Kidney epithelial cell (primary cell): ENCODE measurements around the gene PHF13. TPM values are rescaled to one million over a fixed set of nuclear protein-coding genes. Genes with fewer than 3 reads are reported as not detected.

ENCODE experiments used
- DNase-seq: peaks from one replicate; pipeline ENCODE4 v3.0.0-alpha.2; 2010; ENCODE audit warnings: low read depth
- H3K27me3 ChIP-seq: 2 replicates; pipeline ENCODE4 v1.6.0; 2011; ENCODE audit warnings: low read length; ENCODE audit not compliant: control insufficient read depth, insufficient read depth
- H3K36me3 ChIP-seq: 2 replicates; pipeline ENCODE4 v1.5.1; 2011; ENCODE audit warnings: low read length; ENCODE audit not compliant: control insufficient read depth, insufficient read depth
- H3K4me3 ChIP-seq: 2 replicates; pipeline ENCODE4 v1.5.1; 2011; ENCODE audit warnings: low read depth, mild to moderate bottlenecking, control low read depth, low read length
- CTCF ChIP-seq: IDR thresholded peaks from 2 replicates; pipeline ENCODE4 v1.5.1; 2011; ENCODE audit warnings: mild to moderate bottlenecking, moderate library complexity, low read length, control low read depth, inconsistent platforms; ENCODE audit not compliant: insufficient read depth, poor library complexity, severe bottlenecking
- total RNA-seq: library from RNA; depleted of rRNA; stranded (reverse); fragments of >200 nt; gene quantifications from 2 replicates; pipeline ENCODE4 v1.2.3, GENCODE V29; 2015

PHF13 gene
- total RNA-seq, 1 donor from 2014 or later: 8.8 TPM

- H3K36me3 ChIP-seq: peaks cover 1% of the 10 kb centered on the region
- peak overlapping the region; percentile 69 for H3K4me3 ChIP-seq
- DNase-seq: no peak
- TF ChIP-seq CTCF: no peak
- no peaks in the 10 kb centered on the region for H3K27me3 ChIP-seq
These were observed 11.4 kb upstream of the PHF13 start for GRCh38 chr1:6601923-6602668.

DNA sequence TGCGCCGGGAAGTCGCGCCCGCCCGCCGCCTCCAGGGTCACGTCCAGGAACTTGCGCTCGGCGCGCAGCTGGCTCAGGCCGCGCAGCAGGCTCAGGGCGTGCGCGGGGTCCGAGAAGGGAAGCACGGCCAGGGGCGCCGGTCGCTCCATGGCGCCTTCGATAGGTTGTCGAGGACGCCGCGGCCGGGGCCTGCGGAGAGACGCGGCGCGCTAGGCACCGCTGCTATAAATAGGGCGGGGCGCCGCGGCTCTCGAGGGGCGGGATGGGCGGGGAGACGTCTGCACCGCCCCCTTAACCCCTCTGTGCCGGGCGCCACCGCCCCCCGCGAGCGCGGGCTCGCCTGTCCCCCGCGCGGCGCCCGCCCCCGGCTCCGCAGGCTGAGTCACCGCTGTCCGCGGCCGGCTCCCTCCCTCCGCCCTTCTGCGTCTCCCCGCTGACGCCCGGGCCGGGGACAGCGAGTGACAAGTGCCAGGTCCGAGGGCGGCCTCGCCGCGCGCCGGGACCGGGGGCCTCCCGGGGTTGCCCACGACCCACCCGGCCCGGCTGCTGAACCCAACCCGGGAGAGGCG, 10.8 kb upstream of the PHF13 start, which contains the start of gene KLHL21:
KLHL21 (minus strand) TSS at position 201 of the 569 bp plus-strand sequence; CDS start at position 149, 52 bp downstream.
- Histone ChIP-seq H3K27me3 (no peaks in the 10 kb centered on the region), H3K4me3 (peak within 1 kb of the TSS; percentile 69), H3K36me3 (peaks cover 1% of the 10 kb centered on the region)
- no peak for DNase-seq
- TF ChIP-seq CTCF: no peak

GRCh38 chr1:6603238-6603914, 10.2 kb upstream of the PHF13 start:
- TF ChIP-seq CTCF: no peak
- H3K27me3 ChIP-seq: no peaks in the 10 kb centered on the region
- peak overlapping the region; percentile 49 for H3K4me3 ChIP-seq
- DNase-seq: no peak
- H3K36me3 ChIP-seq: peaks cover 1% of the 10 kb centered on the region

DNA sequence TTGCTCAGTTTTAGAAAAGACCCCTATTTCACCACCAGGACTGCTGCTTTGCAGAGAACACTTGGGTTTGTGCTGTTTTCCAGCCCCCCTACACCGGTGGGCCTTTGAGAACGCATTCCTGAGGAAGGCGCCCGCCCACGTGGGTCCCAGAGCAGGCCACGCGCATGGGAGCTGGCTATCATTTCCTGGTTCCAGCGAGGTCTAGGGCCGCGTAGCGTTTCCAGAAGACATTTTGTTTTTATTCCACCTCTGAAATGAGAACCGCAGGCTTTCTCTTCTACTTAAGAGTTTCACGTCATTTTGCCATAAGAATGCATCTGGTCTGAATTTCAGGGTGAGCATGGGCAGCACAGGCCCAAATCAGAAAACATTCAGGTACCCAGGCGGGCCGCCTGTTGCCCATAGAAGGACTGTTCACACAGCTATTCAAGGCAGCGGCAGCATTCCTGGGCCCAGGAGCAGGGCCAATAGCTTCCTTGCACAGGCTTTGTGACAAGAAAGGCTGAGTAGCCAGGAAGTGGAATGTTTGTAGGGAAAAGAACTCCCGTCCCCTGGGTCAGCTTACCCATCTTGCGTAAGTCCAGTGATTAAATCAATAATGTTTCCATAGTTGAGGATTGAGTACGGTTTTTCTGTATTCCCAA, 9.5 kb upstream of the PHF13 start:
- Histone ChIP-seq H3K4me3 (no peak overlapping the region), H3K27me3 (no peaks in the 10 kb centered on the region), H3K36me3 (no peaks in the 10 kb centered on the region)
- DNase-seq: no peak
- TF ChIP-seq CTCF: no peak

DNA sequence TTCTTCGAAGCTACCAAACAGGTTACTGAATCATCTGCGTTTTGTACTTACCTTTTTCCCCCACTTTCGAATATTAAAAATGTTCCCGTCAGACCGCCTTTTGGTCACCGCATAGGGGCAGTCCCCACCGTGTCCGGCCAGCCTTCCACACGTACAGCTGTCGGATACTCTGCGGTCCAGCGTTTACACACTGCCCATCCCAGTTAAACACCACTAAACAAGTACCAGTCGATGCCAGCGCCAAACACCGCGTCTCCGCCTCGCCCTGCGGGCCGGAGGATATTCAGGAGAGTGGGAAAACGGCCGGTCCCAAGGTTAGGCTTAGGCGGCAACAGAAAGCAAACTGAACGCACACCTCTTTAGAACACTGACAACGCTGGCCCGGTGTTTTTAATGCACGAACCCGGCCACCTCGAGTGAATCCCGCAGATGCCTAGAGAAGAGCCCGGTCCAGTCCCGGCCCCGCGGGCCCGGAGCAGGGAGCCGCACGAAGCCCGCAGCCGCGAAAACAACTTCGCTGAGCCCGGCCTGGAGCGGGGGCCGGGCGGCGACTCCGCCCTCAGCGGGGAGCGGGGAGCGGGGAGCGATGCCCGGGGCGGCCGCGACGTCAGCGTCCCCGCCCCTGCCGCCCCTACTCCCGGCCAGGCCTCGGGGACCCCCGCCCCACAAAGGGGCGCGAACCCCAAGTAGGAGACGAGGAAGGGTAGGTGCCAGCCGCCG, 730 bp upstream of the PHF13 start:
- no peak for TF ChIP-seq CTCF
- Histone ChIP-seq H3K36me3 (no peaks in the 10 kb centered on the region), H3K27me3 (no peaks in the 10 kb centered on the region), H3K4me3 (peak overlapping the region; percentile 77)
- DNase-seq: no peak
